ENCODE measurements around the gene TYRP1.

The TYRP1 gene

DNA sequence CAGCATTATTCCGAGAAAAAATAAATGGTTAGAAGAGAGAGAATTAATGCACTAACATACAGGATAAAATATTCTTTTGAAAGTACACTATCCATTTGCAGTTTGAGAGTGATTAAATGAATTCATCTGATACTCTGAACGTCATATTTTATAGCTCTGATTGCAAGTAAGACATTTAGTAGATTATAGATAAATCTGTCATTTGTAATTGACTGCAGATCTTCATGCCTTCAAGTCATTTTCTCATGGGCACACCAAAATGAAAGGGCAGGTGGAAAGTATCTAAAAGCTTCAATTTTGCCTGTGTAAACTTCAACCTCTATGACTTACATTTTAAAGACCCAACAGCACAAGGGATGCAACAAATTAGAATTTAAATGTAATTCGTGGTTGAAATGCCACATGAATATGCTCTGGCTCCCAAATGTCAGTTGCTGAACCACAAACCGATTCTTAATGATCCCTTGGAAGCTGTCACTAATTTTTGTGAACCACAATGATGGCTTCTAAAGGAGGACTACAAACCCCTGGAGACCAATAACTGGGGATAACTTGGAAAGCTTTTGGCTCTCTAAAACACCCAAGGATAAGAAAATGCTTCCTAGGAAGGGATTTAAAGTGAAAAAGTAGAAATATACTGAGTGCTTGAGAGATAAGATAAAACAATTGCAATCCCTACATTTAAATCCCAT lies 3.9 kb downstream of the TYRP1 start:
- DNase-seq (ENCODE audit: low read depth in 4 of 4, low spot score in 1 of 4) = no peak

DNA sequence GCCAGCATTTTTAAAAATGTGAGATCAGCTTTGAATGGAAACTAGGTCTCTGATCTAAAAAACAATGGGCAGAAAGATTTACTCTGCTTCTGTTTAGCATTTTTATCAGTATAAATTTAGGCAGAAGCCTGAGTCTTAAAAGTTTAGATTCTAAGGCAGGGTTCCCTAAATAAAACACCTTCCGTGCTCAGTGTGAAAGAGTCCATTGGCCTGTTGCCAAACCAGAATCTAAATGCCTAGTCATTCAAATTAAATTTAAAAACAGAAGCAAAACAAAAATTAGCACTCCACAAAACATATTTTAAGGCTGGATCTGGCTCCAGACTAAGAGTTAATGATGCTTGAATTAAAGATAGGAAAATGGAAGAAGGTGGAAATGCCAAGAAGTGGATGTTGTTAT lies 4.5 kb downstream of the TYRP1 start:
- DNase-seq (ENCODE audit: low read depth in 4 of 4, low spot score in 1 of 4) = no peak

DNA sequence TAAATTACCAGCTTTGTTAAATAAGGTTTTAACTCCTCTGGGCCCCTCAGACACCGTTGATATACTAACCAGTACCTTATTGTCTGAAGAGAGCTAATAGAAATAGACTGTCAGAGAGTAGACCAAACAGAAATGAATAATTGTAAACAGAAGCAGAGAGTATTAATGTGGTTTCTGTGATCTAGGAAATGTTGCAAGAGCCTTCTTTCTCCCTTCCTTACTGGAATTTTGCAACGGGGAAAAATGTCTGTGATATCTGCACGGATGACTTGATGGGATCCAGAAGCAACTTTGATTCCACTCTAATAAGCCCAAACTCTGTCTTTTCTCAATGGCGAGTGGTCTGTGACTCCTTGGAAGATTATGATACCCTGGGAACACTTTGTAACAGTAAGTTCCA lies 5.1 kb downstream of the TYRP1 start:
- no peak for DNase-seq (ENCODE audit: low read depth in 4 of 4, low spot score in 1 of 4)

DNA sequence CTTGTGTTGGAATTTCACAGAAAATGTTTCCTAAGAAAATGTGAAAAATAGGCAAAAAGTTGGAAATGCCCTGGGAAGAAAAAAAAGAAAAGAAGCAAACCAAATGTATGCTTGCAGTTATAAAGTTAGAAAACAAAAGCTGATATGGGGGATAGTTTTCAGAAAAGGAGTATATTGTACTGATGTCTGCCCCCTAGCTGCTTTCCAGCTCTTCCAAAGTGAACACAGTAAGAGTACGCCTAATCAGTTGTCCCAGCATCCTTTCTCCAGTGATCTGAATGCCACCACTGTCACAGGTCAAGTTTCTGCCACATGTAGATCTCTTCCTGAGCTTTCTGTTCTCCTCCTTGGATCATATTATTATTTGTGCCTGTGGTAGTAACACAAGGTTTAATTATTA lies 5.8 kb downstream of the TYRP1 start:
- no peak for DNase-seq (ENCODE audit: low read depth in 4 of 4, low spot score in 1 of 4)

DNA sequence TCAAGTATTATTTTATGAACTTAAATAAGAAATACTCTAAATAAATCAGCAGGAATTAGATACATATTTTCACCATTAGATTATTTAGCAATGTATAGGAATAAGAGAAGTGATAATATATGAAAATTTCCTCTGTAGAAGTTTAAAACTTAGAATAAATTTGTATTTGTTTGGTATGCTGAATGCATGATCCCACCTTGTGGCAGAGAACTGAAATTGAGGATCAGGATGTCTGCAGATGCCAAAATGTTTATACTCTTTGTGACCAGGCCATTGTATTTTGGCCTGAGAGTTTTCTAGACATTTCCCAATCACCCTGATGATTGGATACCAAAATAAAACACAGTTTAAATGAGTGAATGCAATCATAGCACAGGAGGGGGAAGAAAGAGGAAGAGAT lies 6.3 kb downstream of the TYRP1 start:
- DNase-seq (ENCODE audit: low read depth in 4 of 4, low spot score in 1 of 4) = no peak

DNA sequence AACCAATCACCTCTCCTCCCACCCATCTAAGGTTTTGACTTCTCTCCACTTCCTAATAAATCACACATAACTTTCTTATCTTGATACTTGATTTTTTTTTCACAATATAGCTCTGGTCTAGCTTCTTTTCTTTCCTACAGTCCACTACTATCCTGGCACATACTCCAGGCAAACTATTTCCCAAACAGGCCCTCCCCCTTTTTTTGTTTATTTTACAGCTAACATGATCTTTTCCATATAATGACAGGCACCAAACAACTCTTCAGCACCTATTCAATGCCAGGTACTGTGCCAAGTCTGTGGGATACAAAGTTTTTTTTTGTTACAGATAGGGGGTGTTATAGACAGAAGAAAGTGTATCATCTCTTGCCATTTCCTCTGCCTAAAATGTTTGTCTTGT lies 7.9 kb downstream of the TYRP1 start:
- no peak for DNase-seq (ENCODE audit: low read depth in 4 of 4, low spot score in 1 of 4)

DNA sequence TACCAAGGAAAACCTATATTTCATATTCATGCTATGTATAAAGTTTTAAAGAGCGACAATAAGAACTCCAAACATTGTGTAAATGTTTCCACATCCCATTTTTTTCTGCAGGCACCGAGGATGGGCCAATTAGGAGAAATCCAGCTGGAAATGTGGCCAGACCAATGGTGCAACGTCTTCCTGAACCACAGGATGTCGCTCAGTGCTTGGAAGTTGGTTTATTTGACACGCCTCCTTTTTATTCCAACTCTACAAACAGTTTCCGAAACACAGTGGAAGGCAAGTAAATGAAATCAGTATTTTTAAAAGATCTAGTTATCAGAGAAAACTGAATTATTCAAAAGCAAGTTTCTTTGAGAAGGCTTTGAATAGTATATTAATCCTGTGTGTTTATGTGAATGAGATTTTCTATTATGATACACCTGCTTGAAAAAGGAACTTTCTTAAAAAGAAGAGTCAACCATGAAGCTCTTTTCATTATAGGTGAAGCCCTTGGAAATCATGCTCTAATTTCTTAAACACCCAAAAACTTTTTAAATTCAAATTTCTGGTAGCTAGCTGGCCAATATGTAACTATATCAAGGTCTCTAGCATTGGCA lies 9.1 kb downstream of the TYRP1 start:
- no peak for DNase-seq (ENCODE audit: low read depth in 4 of 4, low spot score in 1 of 4)

DNA sequence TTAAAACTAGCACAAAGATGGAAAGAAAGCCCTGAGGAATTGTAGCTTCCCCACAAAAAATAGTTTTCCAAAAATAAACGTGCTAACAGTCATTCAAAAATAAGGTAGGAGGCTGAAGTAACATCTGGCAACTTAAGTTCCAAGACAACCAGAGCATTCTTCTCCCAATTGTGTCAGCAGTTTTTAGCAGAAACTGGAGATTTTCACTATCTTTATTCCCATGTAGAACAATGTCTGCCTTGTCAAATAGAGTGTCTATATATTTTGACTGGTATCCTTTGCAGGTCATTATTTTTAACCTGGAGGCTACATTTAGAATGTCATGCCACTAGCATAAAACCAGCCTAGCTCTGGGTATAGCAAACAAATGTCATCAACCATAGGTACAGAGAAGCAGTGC lies 10.8 kb downstream of the TYRP1 start:
- no peak for DNase-seq (ENCODE audit: low read depth in 4 of 4, low spot score in 1 of 4)

DNA sequence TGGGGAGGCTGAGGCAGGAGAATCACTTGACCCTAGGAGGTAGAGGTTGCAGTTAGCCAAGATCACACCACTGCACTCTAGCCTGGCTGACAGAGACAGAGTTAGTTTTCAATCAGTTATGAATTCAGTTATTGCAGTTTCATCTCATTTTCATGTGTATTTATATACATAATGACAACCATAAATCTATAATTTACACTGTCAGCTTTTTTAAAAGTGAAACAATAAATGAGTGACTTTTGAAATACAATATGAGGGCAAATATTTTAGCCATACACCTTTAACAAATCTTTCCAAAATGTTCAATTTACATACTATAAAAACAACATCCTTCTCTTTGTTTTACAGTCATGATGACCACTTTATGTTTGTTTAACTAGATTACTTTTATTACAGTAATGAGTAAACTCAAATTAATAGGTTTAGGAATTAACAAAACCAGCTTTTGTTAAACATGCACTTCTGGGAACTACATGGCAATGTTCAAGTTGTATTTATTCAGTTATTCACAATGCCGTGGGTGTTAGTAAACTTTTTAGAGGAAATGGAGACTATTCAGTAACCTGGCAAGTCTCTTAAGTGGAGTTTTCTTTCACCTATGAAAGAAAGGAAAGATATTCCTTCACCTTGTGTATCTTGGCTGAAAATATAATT lies 12.7 kb downstream of the TYRP1 start:
- DNase-seq (ENCODE audit: low read depth in 4 of 4, low spot score in 1 of 4) = no peak

DNA sequence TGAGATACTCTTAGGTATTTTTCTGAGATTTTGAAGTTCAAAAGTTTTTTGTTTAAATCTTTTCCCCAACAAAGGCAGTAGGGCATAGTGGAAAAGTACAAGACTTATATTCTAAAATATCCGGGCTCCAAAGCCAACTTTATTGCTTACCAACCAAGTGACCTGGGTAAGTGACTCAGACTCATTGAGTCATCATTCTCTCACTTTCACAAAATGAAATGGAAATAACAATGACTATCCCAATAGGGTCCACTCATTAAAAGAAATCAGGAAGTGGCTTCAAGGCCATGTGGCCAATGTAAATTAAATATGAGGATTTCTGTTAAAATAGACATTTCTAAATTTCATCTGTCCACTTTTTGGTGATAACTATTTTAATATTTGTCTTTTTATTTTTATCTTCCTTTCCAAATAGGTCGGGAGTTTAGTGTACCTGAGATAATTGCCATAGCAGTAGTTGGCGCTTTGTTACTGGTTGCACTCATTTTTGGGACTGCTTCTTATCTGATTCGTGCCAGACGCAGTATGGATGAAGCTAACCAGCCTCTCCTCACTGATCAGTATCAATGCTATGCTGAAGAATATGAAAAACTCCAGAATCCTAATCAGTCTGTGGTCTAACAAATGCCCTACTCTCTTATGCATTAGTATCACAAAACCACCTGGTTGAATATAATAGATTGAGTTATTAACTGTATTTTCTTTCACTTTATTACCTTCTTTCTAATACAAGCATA lies 15.5 kb downstream of the TYRP1 start:
- no peak for DNase-seq (ENCODE audit: low read depth in 4 of 4, low spot score in 1 of 4)

DNA sequence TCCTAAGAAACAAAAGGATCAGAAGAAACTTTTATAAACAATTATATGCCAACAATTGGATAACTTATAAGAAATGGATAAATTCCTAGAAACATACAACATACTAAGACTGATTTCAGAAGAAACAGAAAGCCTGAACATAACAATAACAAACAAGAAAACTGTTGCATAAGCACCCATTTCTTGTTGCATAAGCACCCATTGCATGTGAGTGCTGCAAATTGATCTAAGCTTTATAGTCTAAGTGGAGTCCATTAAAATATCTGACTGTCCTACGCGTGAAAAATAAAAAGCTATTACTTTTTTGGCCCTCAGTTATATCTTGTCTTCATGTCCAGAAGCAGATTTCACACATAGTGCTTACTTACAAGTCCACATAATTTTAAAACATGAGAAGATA lies 19.3 kb downstream of the TYRP1 start:
- no peak for DNase-seq (ENCODE audit: low read depth in 4 of 4, low spot score in 1 of 4)

DNA sequence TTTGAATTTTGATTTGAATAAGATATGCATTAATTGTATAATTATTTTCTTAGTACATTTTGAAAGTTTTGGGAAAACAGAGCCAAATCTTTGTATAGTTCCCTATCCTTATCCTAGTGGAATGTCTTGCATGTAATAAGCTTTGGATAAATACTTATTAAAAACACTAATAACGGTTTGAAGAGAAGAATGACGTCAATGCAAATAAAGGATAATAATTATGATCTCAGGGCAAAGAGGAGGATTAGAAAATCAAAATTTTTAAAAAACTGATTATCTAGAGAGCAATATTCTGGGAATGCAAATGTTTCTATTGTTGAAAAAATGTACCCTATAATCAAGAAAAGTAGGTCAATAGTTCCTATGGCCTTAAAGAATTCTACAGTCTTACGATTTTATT lies 22.1 kb downstream of the TYRP1 start:
- DNase-seq (ENCODE audit: low read depth in 4 of 4, low spot score in 1 of 4) = no peak

DNA sequence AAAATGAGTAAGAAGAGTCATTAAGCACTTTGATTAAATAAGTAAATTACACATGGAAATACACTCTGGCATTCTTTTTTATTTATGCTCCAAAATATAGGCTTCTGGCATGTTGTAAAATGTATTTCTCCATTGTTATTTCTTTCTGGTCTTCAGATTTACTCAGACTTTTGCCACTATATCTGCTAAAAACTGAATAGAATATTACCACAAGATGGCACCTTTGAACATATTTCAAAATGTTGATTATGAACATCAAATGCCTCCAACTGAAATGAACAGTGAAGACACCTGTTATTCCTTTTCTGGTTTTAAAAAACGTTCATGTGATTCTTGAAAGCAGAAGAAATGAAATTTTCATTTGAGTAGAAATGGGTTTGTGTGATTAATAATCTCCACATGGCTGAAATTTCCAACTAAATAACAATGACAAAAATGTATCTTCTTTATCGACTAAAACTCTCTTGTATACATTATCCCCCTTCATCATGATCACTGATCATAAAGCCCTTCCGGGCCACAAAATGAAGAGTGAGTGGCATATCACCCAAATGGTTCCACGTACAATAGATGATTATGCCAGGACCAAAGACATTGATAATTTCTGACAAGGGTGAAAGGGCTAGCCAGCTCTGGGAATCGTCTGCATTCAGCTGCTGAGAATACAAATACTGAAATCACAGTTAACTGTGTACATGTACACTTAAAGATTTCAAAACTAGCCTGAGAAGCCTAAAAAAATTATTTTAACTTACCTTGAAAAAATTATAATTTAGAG lies 23.8 kb downstream of the TYRP1 start:
- no peak for DNase-seq (ENCODE audit: low read depth in 4 of 4, low spot score in 1 of 4)

DNA sequence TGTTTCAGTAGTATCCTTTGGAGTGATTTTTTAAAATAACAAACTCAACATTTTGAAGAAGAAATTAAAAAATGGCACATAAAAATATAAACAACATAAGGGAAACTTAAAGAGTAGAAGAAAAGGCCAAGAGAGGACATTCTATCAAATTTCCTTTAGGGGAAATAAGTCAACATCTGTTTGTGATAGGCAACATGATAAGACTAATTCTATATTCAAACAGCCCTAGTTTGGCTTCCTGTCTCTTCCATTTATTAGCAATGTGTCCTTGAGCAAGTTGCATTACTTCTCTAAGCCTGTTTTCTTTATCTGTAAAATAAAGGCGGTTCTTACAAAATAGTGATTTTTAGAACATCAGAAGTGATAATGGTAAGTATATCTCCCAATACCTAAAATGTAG lies 24.7 kb downstream of the TYRP1 start:
- no peak for DNase-seq (ENCODE audit: low read depth in 4 of 4, low spot score in 1 of 4)

DNA sequence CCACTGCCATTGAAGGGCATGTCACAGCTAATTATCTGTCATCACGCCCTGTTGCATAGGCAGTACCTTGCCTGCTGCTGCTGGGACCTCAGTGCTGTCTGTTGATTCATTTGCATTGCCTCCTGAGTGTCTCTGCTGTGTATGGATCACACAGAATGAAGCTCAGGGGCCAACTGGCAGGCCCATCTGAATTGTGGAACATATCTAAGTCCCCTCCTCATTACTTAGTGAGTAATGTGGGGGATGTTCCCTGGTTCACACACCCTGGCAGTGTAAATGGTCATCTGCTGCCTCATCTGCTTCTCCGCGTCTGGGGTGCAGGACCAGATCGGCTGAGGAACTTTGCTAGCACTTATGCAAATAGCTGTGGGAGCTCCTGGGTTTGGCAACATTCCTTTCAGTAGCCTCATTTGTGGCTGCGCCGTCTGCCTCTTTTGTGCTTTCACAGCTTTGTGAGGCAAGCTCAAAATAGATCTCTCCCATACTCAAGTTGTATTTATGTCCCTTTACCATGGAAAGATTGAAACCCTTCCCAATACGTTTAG lies 25.4 kb downstream of the TYRP1 start:
- no peak for DNase-seq (ENCODE audit: low read depth in 4 of 4, low spot score in 1 of 4)

DNA sequence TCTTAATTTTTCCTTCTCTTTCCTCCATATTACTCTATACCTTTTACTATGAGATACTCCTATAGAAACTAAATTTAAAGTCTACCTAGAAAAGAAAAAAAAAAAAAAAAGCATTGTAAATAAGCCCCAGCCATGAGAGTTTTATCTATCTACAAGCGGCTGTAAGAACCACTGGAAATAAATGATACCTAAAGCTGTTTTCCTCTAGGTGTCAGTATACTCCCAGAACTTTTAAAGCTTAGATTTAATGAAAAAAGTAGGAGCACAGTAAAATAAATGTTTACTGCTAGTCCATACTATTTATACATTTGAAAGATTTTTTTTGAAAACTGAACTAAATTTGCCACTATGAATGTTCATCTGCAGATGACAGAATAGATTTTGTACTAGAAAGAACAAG lies 26.2 kb downstream of the TYRP1 start:
- no peak for DNase-seq (ENCODE audit: low read depth in 4 of 4, low spot score in 1 of 4)

DNA sequence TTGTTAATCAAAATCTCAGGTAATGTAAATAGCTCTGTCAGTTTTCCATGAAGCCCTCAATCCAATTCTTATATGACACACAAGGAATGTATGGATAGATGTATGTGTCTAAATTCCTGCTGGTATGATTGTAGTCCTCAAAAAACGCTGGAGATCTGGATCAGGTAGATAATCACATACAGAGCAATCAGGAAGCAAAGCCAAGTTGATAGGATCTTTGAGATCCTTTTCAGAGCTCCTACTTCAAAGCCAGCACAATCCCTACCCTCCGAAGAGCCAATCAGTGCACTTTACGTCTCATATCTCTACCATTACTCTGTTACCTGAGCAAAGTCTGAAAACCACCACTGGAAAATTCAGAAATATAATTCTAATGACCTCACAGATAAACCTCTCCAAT lies 27.4 kb downstream of the TYRP1 start:
- DNase-seq (ENCODE audit: low read depth in 4 of 4, low spot score in 1 of 4) = no peak

DNA sequence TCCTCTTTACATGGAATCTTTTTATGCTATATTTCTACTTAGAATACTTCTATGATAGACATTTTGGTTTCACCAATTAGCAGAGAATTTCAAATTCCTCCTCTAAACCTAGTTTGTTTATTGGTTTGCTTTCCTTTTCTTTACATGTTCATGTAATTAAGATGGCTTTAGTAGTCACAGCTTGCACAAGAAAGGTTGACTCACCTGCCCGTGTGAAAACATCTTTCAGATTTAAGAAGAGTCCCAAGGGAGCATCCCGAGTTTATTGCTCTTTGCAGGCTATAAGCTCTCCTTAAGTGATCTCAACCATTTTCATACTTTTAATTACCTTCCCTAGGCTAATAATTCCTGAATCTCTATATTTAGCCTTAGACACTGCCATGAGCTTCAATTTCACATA lies 28.9 kb downstream of the TYRP1 start:
- DNase-seq (ENCODE audit: low read depth in 4 of 4, low spot score in 1 of 4) = no peak

DNA sequence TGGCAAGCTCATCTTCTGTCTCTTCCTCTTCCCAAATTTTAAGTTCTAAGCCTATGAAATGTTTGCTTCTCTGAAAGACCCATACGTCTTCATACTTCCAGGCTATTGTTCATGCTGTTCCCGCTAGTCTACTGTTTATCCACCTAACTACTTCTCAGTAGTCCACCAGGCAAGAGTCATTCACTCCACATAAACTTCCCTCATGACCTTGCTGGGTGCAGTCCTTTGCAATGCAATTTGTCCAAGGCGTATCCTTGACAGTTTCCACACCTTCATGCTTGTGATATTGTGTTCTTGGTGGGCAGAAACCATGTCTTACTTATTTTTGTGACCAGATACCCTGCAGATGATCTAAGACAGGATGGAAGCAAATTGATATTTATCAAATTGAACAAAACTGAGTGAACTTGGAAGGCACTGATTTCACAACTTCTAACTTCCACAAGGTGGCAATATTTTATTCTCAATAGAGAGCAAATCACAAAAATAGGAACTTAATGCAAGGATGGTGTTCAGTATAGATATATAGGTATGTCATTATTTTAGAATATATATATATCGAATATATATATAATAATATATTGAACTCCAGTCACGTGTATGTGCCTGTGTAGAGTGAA lies 30.3 kb downstream of the TYRP1 start:
- no peak for DNase-seq (ENCODE audit: low read depth in 4 of 4, low spot score in 1 of 4)

DNA sequence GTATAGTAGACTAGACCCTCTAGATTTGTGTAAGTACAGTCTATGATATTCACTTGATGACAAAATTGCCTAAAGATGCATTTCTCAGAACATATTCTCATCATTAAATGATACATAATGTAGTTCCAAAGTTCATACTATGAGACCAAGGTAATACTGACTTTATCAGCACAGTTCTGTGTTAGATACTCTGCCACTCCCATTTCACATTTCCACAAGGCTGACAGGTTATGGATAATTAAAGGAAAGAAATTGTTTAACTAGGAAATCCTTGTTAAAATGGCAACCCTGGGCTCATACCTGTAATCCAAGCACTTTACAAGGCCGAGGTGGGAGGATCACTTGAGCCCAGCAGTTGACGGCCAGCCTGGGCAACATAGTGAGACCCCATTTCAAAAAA lies 33.6 kb downstream of the TYRP1 start:
- DNase-seq (ENCODE audit: low read depth in 4 of 4, low spot score in 1 of 4) = no peak

DNA sequence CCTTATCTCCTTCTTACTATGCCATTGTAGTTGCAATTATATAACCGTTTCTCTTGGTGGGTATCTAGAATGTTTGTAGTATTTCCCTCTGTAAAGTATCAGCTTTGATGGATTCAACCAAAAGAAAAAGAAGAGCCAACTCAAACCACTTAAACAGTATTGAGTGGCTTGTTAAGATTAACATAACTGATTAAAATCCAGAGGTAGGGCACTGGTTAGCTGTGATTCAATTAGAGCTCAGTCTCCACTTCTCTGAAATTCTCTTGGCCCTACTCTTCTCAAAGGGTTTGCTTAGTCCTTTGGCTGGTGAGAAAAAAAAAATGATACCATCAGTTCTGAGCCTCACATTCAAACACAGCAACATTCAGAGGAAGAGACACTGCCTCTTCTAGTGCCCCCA lies 37.0 kb downstream of the TYRP1 start:
- no peak for DNase-seq (ENCODE audit: low read depth in 4 of 4, low spot score in 1 of 4)

All from stimulated activated CD4-positive, alpha-beta T cell treated with anti-CD3 and anti-CD28 coated beads, Interleukin-1b, Interleukin-23, amount 100 ng/mL, for 24 hours (primary cell).